Measurements from ENCODE around the gene EYA3. TPM values are rescaled to one million over a fixed set of nuclear protein-coding genes. Genes with fewer than 3 reads are reported as not detected.
A peak's percentile ranks its signal among the peaks of the same experiment; 100 is the strongest.

Gene EYA3
- total and polyA plus RNA-seq, 5 donors from 2014 or later: 3.0 to 18.5 (median 3.8) TPM

DNA sequence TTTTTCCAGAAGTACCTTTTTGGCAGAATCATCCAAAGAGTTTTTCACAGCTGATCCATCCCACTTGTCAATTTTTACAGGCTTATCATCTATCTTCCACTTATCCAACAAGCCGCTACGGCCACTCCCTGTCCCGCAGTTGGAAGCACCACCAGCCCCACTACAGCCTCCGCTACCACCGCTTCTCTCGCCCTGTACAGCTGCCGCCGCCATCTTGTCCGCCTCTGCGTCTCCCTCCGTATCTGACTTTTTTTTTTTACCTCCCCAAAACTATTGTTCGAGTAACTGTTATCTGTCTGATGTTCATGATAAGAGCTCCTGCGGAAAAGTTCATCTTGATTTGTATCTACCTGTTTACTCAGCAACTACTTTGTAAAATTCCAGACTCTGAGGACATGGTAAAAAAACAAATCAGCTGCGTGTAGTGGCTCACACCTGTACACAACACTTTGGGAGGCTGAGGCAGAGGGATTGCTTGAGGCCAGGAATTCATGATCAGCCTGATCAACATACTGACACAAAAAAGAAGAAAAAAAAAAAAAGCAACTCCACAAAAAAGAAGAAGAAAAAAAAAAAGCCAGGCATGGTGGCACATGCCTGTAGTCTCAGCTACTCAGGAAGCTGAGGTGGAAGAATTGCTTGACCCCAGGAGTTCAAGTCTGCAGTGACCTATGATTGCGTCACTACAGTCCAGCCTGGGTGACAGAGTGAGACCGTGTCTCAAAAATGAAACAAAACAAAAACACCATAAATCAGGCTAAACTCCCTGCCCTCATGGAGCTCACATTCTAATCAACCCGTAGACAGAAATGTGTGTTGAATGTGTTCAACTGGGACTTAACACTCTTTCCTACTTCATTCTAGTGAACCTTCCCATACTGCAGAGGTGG, 8.0 kb upstream of the EYA3 start:
- no peak overlapping the region for H3K27ac Mint-ChIP-seq
- peaks cover 0 to 4% (median 0%) of the 10 kb centered on the region in 7 donors for H3K9me3 Mint-ChIP-seq

GRCh38 chr1:28091043-28091781, 2.8 kb upstream of the EYA3 start:
- Histone ChIP-seq H3K4me3 (ENCODE audit: low read depth, low read length) (no peak overlapping the region), H3K9me3 (ENCODE audit: control insufficient read depth in 2 of 2, low read length in 2 of 2) (no peaks in the 10 kb centered on the region), H3K36me3 (ENCODE audit: control insufficient read depth, insufficient read depth, low read length) (no peaks in the 10 kb centered on the region), H3K27me3 (ENCODE audit: control insufficient read depth, insufficient read depth, low read length) (peaks cover 2% of the 10 kb centered on the region), H3K4me1 (ENCODE audit: control insufficient read depth, insufficient read depth, low read length, poor library complexity, severe bottlenecking) (peaks cover 20% of the 10 kb centered on the region), H3K27ac (ENCODE audit: insufficient read depth, low read length, poor library complexity, severe bottlenecking) (no peak overlapping the region)
- Mint-ChIP-seq H3K27ac (peak overlapping the region in 2 of 3 donors; percentile 43 to 89), H3K36me3 (no peaks in the 10 kb centered on the region), H3K27me3 (peaks cover 19% of the 10 kb centered on the region), H3K4me3 (peak overlapping the region; percentile 70 to 93 (median 79)), H3K4me1 (peaks cover 13 to 34% (median 25%) of the 10 kb centered on the region in 4 donors), H3K9me3 (peaks cover 0 to 3% (median 0%) of the 10 kb centered on the region in 7 donors)
- no peak for ATAC-seq (ENCODE audit: low read depth in 2 of 2)
- DNase-seq: peak; percentile 55 to 81 (median 79)

More for the DNA sequence above, 8.0 kb upstream of the EYA3 start:
- no peak overlapping the region for H3K4me3 Mint-ChIP-seq
- no peaks in the 10 kb centered on the region for H3K36me3 Mint-ChIP-seq
- Histone ChIP-seq H3K36me3 (ENCODE audit: control insufficient read depth, insufficient read depth, low read length) (no peaks in the 10 kb centered on the region), H3K27me3 (ENCODE audit: control insufficient read depth, insufficient read depth, low read length) (peaks cover 5% of the 10 kb centered on the region), H3K27ac (ENCODE audit: insufficient read depth, low read length, poor library complexity, severe bottlenecking) (no peak overlapping the region), H3K9me3 (ENCODE audit: control insufficient read depth in 2 of 2, low read length in 2 of 2) (no peaks in the 10 kb centered on the region), H3K4me1 (ENCODE audit: control insufficient read depth, insufficient read depth, low read length, poor library complexity, severe bottlenecking) (no peaks in the 10 kb centered on the region), H3K4me3 (ENCODE audit: low read depth, low read length) (no peak overlapping the region)
- ATAC-seq (ENCODE audit: low read depth in 2 of 2): no peak
- H3K27me3 Mint-ChIP-seq: peaks cover 37% of the 10 kb centered on the region
- DNase-seq: no peak
- H3K4me1 Mint-ChIP-seq: no peaks in the 10 kb centered on the region

DNA sequence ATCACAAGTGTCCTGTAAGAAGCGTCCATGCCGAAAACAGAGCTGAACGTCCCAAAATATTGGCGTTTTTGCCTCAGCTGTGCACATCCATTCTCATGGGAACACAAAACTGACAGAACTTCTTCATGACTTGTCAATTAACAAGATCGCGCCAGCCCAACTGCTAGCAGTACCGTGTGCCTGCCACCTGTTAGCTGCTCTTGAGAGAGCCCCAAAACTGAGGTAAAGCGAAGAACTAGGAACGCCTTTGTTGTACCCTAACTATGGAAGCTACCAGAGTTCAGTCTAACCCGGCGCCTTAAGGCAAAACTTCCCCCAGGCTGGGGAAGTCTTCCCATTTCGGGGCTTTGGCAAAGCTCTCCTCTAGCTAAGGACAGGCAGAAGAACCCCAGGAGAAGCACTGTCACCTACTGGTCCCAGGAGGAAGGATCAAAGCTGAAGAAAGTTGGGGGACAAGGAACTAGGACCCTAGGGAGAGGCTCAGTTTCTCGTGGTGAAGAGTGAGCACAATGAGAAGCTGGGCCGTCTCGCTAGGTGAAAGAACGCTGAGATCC, 719 bp downstream of the EYA3 start:
- no peaks in the 10 kb centered on the region for H3K27me3 Mint-ChIP-seq
- peaks cover 2% of the 10 kb centered on the region for H3K36me3 Mint-ChIP-seq
- peaks cover 26 to 60% (median 42%) of the 10 kb centered on the region in 4 donors for H3K4me1 Mint-ChIP-seq
- ATAC-seq (ENCODE audit: low read depth in 2 of 2) (no peak), DNase-seq (peak in 2 of 3 donors; percentile 19 to 63)
- H3K27ac Mint-ChIP-seq: peak overlapping the region; percentile 89 to 98 (median 97)
- no peaks in the 10 kb centered on the region for H3K9me3 Mint-ChIP-seq
- H3K4me3 Mint-ChIP-seq: peak overlapping the region; percentile 90 to 99 (median 96)
- Histone ChIP-seq H3K9me3 (ENCODE audit: control insufficient read depth in 2 of 2, low read length in 2 of 2) (no peaks in the 10 kb centered on the region), H3K4me1 (ENCODE audit: control insufficient read depth, insufficient read depth, low read length, poor library complexity, severe bottlenecking) (peaks cover 26% of the 10 kb centered on the region), H3K4me3 (ENCODE audit: low read depth, low read length) (peak overlapping the region; percentile 91), H3K27ac (ENCODE audit: insufficient read depth, low read length, poor library complexity, severe bottlenecking) (peak overlapping the region; percentile 86), H3K27me3 (ENCODE audit: control insufficient read depth, insufficient read depth, low read length) (peaks cover 2% of the 10 kb centered on the region), H3K36me3 (ENCODE audit: control insufficient read depth, insufficient read depth, low read length) (no peaks in the 10 kb centered on the region)

- no peak for DNase-seq
- ATAC-seq (ENCODE audit: low read depth in 2 of 2): no peak
- peak overlapping the region in 1 of 3 donors; percentile 14 for H3K27ac Mint-ChIP-seq
Measured at GRCh38 chr1:28086651-28087050, 1.8 kb downstream of the EYA3 start.

GRCh38 chr1:28085129-28085528, 3.3 kb downstream of the EYA3 start:
- H3K9me3 Mint-ChIP-seq: no peaks in the 10 kb centered on the region
- no peak for ATAC-seq (ENCODE audit: low read depth in 2 of 2)
- peaks cover 26% of the 10 kb centered on the region for H3K4me1 ChIP-seq (ENCODE audit: control insufficient read depth, insufficient read depth, low read length, poor library complexity, severe bottlenecking)
- H3K27ac Mint-ChIP-seq: no peak overlapping the region
- no peak overlapping the region for H3K4me3 ChIP-seq (ENCODE audit: low read depth, low read length)
- no peaks in the 10 kb centered on the region for H3K9me3 ChIP-seq (ENCODE audit: control insufficient read depth in 2 of 2, low read length in 2 of 2)
- DNase-seq: no peak
- peaks cover 2% of the 10 kb centered on the region for H3K36me3 Mint-ChIP-seq
- peaks cover 26 to 57% (median 39%) of the 10 kb centered on the region in 4 donors for H3K4me1 Mint-ChIP-seq
- no peaks in the 10 kb centered on the region for H3K27me3 Mint-ChIP-seq
- H3K4me3 Mint-ChIP-seq: peak overlapping the region in 1 of 4 donors; percentile 18
- H3K36me3 ChIP-seq (ENCODE audit: control insufficient read depth, insufficient read depth, low read length): peaks cover 3% of the 10 kb centered on the region
- no peaks in the 10 kb centered on the region for H3K27me3 ChIP-seq (ENCODE audit: control insufficient read depth, insufficient read depth, low read length)
- H3K27ac ChIP-seq (ENCODE audit: insufficient read depth, low read length, poor library complexity, severe bottlenecking): no peak overlapping the region

More at GRCh38 chr1:28086651-28087050, 1.8 kb downstream of the EYA3 start:
- H3K27me3 ChIP-seq (ENCODE audit: control insufficient read depth, insufficient read depth, low read length): no peaks in the 10 kb centered on the region
- Mint-ChIP-seq H3K36me3 (peaks cover 2% of the 10 kb centered on the region), H3K4me1 (peaks cover 28 to 63% (median 45%) of the 10 kb centered on the region in 4 donors), H3K9me3 (no peaks in the 10 kb centered on the region), H3K27me3 (no peaks in the 10 kb centered on the region), H3K4me3 (peak overlapping the region in 3 of 4 donors; percentile 90 to 99 (median 98))
- no peaks in the 10 kb centered on the region for H3K36me3 ChIP-seq (ENCODE audit: control insufficient read depth, insufficient read depth, low read length)
- H3K4me3 ChIP-seq (ENCODE audit: low read depth, low read length): peak overlapping the region; percentile 91
- no peak overlapping the region for H3K27ac ChIP-seq (ENCODE audit: insufficient read depth, low read length, poor library complexity, severe bottlenecking)
- H3K4me1 ChIP-seq (ENCODE audit: control insufficient read depth, insufficient read depth, low read length, poor library complexity, severe bottlenecking): peaks cover 26% of the 10 kb centered on the region
- H3K9me3 ChIP-seq (ENCODE audit: control insufficient read depth in 2 of 2, low read length in 2 of 2): no peaks in the 10 kb centered on the region

DNA sequence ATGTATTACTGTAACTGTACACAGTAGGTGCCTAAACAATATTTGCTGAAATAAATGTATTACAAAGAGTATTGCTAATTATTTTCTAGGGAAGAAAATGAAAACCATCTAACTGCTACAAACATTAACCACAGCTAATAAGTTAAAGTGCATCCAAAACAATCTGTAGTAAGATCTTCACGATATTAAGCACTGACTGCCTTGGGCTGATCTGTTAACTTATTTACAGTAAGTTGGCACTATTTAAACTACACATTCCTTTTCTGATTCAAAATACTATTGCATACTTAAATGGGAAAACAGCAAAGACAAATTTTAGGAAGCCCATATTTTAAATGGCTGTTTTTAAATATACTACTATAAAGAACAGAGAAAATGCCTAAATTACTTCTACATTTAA, 4.5 kb downstream of the EYA3 start:
- H3K9me3 ChIP-seq (ENCODE audit: control insufficient read depth in 2 of 2, low read length in 2 of 2): no peaks in the 10 kb centered on the region
- ATAC-seq (ENCODE audit: low read depth in 2 of 2) (no peak), DNase-seq (no peak)
- Mint-ChIP-seq H3K36me3 (peaks cover 9% of the 10 kb centered on the region), H3K27ac (no peak overlapping the region), H3K4me3 (no peak overlapping the region), H3K4me1 (peaks cover 28 to 56% (median 42%) of the 10 kb centered on the region in 4 donors), H3K27me3 (no peaks in the 10 kb centered on the region), H3K9me3 (no peaks in the 10 kb centered on the region)
- H3K4me3 ChIP-seq (ENCODE audit: low read depth, low read length): no peak overlapping the region
- H3K4me1 ChIP-seq (ENCODE audit: control insufficient read depth, insufficient read depth, low read length, poor library complexity, severe bottlenecking): peaks cover 26% of the 10 kb centered on the region
- H3K27me3 ChIP-seq (ENCODE audit: control insufficient read depth, insufficient read depth, low read length): no peaks in the 10 kb centered on the region
- peaks cover 16% of the 10 kb centered on the region for H3K36me3 ChIP-seq (ENCODE audit: control insufficient read depth, insufficient read depth, low read length)
- no peak overlapping the region for H3K27ac ChIP-seq (ENCODE audit: insufficient read depth, low read length, poor library complexity, severe bottlenecking)
